Peyer's patch (tissue), 4 donors: ENCODE data around the gene SEC11A.

ENCODE experiments used
- POLR2A ChIP-seq, 2 donors: fragments of 450-650 bp; IDR thresholded peaks; one replicate each; pipeline ENCODE4 v1.5.1; 2017; ENCODE audit warnings: antibody characterized with exemption in 2 of 2, mild to moderate bottlenecking in 2 of 2, moderate library complexity in 2 of 2
- TF ChIP-seq, protein P1 (sequence below), 6 experiments: fragments of 450-650 bp in 4 of 6; fragments of 200-600 bp in 2 of 6; sonication (generic) in 1 of 6; IDR thresholded peaks; one replicate each; pipeline ENCODE4 v1.5.1; 2017 to 2019; ENCODE audit warnings: antibody characterized with exemption in 6 of 6, mild to moderate bottlenecking in 3 of 6, moderate library complexity in 1 of 6

DNA sequence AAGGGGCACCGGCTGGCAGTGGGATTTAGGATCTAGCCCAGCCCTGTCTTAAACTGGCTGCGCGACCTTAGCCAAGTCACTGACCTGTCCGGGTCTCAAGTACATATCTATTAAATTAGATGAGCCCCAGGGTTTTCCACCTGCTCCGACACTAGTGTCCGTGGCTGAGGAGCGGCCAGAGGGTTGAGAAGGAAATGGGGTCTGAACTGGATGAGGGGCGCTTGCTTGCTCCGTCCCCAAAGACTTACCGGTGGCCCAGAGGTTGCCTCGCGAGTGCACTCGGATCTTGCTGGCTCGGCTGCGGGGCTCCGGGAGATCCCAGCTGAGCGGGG lies 58.2 kb downstream of the SEC11A start:
- TF ChIP-seq, protein P1, sequence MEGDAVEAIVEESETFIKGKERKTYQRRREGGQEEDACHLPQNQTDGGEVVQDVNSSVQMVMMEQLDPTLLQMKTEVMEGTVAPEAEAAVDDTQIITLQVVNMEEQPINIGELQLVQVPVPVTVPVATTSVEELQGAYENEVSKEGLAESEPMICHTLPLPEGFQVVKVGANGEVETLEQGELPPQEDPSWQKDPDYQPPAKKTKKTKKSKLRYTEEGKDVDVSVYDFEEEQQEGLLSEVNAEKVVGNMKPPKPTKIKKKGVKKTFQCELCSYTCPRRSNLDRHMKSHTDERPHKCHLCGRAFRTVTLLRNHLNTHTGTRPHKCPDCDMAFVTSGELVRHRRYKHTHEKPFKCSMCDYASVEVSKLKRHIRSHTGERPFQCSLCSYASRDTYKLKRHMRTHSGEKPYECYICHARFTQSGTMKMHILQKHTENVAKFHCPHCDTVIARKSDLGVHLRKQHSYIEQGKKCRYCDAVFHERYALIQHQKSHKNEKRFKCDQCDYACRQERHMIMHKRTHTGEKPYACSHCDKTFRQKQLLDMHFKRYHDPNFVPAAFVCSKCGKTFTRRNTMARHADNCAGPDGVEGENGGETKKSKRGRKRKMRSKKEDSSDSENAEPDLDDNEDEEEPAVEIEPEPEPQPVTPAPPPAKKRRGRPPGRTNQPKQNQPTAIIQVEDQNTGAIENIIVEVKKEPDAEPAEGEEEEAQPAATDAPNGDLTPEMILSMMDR (IDR thresholded peaks at IDR 0.05): no peak
- TF ChIP-seq POLR2A (IDR thresholded peaks at IDR 0.05): no peak
